Measurements from ENCODE around the gene ITIH5. TPM values are rescaled to one million over a fixed set of nuclear protein-coding genes. Genes with fewer than 3 reads are reported as not detected.
"Not testable (repeated sequence)": the region's sequence is repeated elsewhere in the genome, so short reads cannot be mapped to it uniquely, and the experiment has no call there.

Gene ITIH5
- total and polyA plus RNA-seq, 9 donors: 4.8 to 32.2 (median 15.1) TPM

DNA sequence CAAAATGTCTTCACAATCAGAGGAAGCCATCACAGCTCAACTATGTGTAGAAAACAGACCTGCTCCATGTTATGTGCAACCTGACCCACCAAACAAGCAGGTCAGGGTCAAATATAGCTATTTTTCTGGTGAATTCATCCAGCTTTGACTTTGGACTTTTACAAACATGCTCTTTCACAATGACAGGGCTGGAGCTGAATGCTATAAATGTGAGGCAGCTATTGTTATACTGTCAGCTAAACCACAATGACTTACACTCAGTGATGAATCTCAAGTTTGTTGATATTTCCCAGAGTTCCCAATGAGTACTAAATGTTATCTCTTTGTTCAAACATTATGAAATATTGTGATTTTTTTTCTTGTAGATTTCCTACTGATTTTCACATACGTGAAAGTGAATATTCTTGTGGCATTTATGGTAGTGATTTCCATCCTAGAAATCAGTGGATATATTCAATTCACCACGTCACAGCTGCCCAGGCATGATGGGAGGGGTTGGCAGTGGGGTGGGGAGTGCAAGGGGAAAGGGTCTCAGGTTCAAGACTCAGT is 33.9 kb upstream of the ITIH5 start:
- Histone ChIP-seq H3K9me3 (no peaks in the 10 kb centered on the region), H3K36me3 (no peaks in the 10 kb centered on the region), H3K4me3 (no peak overlapping the region), H3K4me1 (ENCODE audit: insufficient read depth) (no peaks in the 10 kb centered on the region), H3K27ac (no peak overlapping the region), H3K27me3 (no peaks in the 10 kb centered on the region)
- TF ChIP-seq CTCF (IDR thresholded peaks at IDR 0.05) (no peak), POLR2A (IDR thresholded peaks at IDR 0.05) (no peak), EP300 (IDR thresholded peaks at IDR 0.05) (no peak)
- intact Hi-C loops (cut with DNase I): no loop called here
- 47 to 54% (median 49%) methylated on average over 2 of the region's 2 CpGs for WGBS, 3 donors
- DNase-seq: no peak

GRCh38 chr10:7697426-7697825 is 30.7 kb upstream of the ITIH5 start:
- no peak for DNase-seq
- Histone ChIP-seq H3K4me1 (ENCODE audit: insufficient read depth) (no peaks in the 10 kb centered on the region), H3K9me3 (no peaks in the 10 kb centered on the region), H3K27ac (no peak overlapping the region), H3K27me3 (no peaks in the 10 kb centered on the region), H3K36me3 (no peaks in the 10 kb centered on the region), H3K4me3 (no peak overlapping the region)
- TF ChIP-seq POLR2A (IDR thresholded peaks at IDR 0.05) (no peak), CTCF (IDR thresholded peaks at IDR 0.05) (no peak), EP300 (IDR thresholded peaks at IDR 0.05) (no peak)
- 81 to 86% (median 85%) methylated on average over 8 of the region's 8 CpGs for WGBS, 3 donors
- intact Hi-C loops (cut with DNase I): no loop called here

GRCh38 chr10:7696545-7696944 is 29.8 kb upstream of the ITIH5 start:
- no peak for TF ChIP-seq CTCF (IDR thresholded peaks at IDR 0.05)
- no peak for TF ChIP-seq POLR2A (IDR thresholded peaks at IDR 0.05)
- TF ChIP-seq EP300 (IDR thresholded peaks at IDR 0.05): no peak
- Histone ChIP-seq H3K4me1 (ENCODE audit: insufficient read depth) (no peaks in the 10 kb centered on the region), H3K9me3 (no peaks in the 10 kb centered on the region), H3K27me3 (no peaks in the 10 kb centered on the region), H3K4me3 (no peak overlapping the region), H3K27ac (no peak overlapping the region), H3K36me3 (no peaks in the 10 kb centered on the region)
- no peak for DNase-seq
- intact Hi-C loops (cut with DNase I): no loop called here
- WGBS, 3 donors: 66 to 72% (median 68%) methylated on average over 3 of the region's 3 CpGs

DNA sequence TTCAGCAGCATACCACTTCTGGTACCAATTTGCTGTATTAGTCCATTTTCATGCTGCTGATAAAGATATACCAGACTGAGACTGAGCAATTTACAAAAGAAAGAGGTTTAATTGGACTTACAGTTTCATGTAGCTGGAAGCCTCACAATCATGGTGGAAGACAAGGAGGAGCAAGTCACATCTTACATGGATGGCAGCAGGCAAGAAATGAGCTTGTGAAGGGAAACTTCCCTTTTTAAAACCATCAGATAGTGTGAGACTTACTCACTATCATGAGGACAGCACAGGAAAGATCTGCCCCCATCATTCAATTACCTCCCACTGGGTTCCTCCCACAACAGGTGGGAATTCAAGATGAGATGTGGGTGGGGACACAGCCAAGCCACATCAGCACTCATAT is 26.4 kb upstream of the ITIH5 start:
- H3K36me3 ChIP-seq; DNase-seq; H3K4me3 ChIP-seq; H3K9me3 ChIP-seq; H3K27me3 ChIP-seq; intact Hi-C loops (cut with DNase I); H3K27ac ChIP-seq; H3K4me1 ChIP-seq (ENCODE audit: insufficient read depth): not testable (repeated sequence)

DNA sequence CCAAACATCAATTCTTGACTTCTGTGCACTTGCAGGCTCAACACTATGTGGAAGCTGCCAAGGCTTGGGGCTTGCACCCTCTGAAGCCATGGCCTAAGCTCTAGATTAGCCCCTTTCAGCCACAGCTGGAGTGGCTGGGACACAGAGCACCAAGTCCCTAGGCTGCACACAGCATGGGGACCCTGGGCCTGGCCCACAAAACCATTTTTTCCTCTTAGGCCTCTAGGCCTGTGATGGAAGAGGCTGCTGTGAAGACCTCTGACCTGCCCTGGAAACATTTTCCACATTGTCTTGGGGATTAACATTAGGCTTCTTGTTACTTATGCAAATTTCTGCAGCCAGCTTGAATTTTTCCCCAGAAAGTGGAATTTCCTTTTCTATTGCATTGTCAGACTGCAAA is 25.6 kb upstream of the ITIH5 start:
- H3K4me1 ChIP-seq (ENCODE audit: insufficient read depth); DNase-seq; H3K4me3 ChIP-seq; H3K27ac ChIP-seq; H3K36me3 ChIP-seq; H3K27me3 ChIP-seq; H3K9me3 ChIP-seq; intact Hi-C loops (cut with DNase I): not testable (repeated sequence)

- H3K36me3 ChIP-seq; DNase-seq; H3K27me3 ChIP-seq; H3K9me3 ChIP-seq; H3K4me1 ChIP-seq (ENCODE audit: insufficient read depth); H3K4me3 ChIP-seq; H3K27ac ChIP-seq; intact Hi-C loops (cut with DNase I): not testable (repeated sequence)
- WGBS, 3 donors: 72 to 82% (median 81%) methylated on average over 3 of the region's 3 CpGs
Measured at GRCh38 chr10:7690885-7691597, 24.3 kb upstream of the ITIH5 start.
